Activated T-cell treated with anti-CD3 and anti-CD28 coated beads, Interleukin-2, amount 50 U/mL, for 48 hours (primary cell): Measurements from ENCODE around the gene TOM1L2.

Source experiments
- DNase-seq, 2 experiments: peaks; one replicate each; pipeline ENCODE4 v3.0.0-alpha.2; 2020

TOM1L2 gene

DNA sequence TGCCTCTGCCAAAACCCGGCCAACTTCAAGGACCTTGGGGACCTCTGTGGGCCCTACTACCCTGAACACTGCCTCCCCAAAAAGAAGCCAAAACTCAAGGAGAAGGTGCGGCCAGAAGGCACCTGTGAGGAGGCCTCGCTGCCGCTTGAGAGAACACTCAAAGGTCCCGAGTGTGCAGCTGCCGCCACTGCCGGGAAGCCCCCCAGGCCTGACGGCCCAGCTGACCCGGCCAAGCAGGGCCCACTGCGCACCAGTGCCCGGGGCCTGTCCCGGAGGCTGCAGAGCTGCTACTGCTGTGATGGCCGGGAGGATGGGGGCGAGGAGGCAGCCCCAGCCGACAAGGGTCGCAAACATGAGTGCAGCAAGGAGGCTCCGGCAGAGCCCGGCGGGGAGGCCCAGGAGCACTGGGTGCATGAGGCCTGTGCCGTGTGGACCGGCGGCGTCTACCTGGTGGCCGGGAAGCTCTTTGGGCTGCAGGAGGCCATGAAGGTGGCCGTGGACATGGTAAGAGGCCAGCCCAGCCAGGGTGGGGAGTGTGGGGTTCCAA is 174.1 kb downstream of the TOM1L2 start:
- no peak for DNase-seq

DNA sequence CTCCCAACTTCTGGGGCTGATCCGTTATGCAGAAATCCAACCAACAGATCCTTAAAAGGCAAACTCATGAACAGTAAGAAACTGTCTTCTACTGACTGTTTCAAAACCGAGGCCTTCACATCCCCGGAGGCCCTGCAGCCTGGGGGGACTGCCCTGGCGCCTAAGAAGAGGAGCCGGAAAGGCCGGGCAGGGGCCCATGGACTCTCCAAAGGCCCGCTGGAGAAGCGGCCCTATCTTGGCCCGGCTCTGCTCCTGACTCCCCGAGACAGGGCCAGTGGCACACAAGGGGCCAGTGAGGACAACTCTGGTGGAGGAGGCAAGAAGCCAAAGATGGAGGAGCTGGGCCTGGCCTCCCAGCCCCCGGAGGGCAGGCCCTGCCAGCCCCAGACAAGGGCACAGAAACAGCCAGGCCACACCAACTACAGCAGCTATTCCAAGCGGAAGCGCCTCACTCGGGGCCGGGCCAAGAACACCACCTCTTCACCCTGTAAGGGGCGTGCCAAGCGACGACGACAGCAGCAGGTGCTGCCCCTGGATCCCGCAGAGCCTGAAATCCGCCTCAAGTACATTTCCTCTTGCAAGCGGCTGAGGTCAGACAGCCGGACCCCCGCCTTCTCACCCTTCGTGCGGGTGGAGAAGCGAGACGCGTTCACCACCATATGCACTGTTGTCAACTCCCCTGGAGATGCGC is 174.9 kb downstream of the TOM1L2 start:
- no peak for DNase-seq

DNA sequence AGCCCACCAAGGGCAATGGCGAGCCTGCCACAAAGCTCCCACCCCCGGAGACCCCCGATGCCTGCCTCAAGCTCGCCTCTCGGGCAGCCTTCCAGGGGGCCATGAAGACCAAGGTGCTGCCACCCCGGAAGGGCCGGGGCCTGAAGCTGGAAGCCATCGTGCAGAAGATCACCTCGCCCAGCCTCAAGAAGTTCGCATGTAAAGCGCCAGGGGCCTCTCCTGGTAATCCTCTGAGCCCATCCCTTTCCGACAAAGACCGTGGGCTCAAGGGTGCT is 175.5 kb downstream of the TOM1L2 start:
- DNase-seq = no peak

DNA sequence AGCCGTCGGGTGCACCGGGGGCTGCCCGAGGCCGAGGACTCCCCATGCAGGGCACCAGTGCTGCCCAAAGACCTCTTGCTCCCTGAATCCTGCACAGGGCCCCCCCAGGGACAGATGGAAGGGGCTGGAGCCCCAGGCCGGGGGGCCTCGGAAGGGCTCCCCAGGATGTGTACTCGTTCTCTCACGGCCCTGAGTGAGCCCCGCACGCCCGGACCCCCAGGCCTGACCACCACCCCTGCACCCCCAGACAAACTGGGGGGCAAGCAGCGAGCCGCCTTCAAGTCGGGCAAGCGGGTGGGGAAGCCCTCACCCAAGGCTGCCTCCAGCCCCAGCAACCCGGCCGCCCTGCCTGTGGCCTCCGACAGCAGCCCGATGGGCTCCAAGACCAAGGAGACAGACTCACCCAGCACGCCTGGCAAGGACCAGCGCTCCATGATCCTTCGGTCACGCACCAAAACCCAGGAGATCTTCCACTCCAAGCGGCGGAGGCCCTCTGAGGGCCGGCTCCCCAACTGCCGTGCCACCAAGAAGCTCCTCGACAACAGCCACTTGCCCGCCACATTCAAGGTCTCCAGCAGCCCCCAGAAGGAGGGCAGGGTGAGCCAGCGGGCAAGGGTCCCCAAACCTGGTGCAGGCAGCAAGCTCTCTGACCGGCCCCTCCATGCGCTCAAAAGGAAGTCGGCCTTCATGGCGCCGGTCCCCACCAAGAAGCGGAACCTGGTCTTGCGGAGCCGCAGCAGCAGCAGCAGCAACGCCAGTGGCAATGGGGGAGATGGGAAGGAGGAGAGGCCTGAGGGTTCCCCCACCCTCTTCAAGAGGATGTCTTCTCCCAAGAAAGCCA is 176.0 kb downstream of the TOM1L2 start:
- DNase-seq = no peak

DNA sequence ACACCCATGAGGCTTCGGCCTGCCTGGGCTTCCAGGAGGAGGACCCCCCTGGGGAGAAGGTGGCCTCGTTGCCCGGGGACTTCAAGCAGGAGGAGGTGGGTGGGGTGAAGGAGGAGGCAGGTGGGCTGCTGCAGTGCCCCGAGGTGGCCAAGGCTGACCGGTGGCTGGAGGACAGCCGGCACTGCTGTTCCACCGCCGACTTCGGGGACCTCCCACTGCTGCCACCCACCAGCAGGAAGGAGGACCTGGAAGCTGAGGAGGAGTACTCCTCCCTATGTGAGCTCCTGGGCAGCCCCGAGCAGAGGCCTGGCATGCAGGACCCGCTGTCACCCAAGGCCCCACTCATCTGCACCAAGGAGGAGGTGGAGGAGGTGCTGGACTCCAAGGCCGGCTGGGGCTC is 176.9 kb downstream of the TOM1L2 start:
- DNase-seq = no peak

DNA sequence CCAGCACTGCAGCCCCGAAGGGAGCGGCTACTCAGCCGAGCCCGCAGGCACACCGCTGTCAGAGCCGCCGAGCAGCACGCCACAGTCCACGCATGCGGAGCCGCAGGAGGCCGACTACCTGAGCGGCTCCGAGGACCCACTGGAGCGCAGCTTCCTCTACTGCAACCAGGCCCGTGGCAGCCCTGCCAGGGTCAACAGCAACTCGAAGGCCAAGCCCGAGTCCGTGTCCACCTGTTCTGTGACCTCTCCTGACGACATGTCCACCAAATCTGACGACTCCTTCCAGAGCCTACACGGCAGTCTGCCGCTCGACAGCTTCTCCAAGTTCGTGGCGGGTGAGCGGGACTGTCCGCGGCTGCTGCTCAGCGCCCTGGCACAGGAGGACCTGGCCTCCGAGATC is 177.8 kb downstream of the TOM1L2 start:
- DNase-seq = no peak
